ENCODE data around the gene OR7E24.
"Not testable (repeated sequence)": the region's sequence is repeated elsewhere in the genome, so short reads cannot be mapped to it uniquely, and the experiment has no call there.

The OR7E24 gene

GRCh38 chr19:9250630-9251029 lies at the start of gene OR7E24:
Gene OR7E24 (plus strand): TSS chr19:9250930. CDS start chr19:9251044, 114 bp downstream.
- in situ Hi-C loops (cut with HindIII; ENCODE audit: low sequenced_read_pairs): no loop called here

GRCh38 chr19:9205501-9206113 lies 45.1 kb upstream of the OR7E24 start:
- in situ Hi-C loops (cut with HindIII; ENCODE audit: low sequenced_read_pairs): no loop called here

GRCh38 chr19:9219489-9219888 lies 31.2 kb upstream of the OR7E24 start, which contains the start of gene OR7D4:
Gene OR7D4 (minus strand): TSS chr19:9219589. CDS start chr19:9214837, 4,752 bp downstream.
- in situ Hi-C loops (cut with HindIII; ENCODE audit: low sequenced_read_pairs): no loop called here

GRCh38 chr19:9251236-9251635 lies 506 bp downstream of the OR7E24 start:
- in situ Hi-C loops (cut with HindIII; ENCODE audit: low sequenced_read_pairs): no loop called here

GRCh38 chr19:9283485-9283884 lies 32.8 kb downstream of the OR7E24 start:
- in situ Hi-C loops (cut with HindIII; ENCODE audit: low sequenced_read_pairs): not testable (repeated sequence)

- in situ Hi-C loops (cut with HindIII; ENCODE audit: low sequenced_read_pairs): no loop called here
Observed at GRCh38 chr19:9289231-9289884, 38.6 kb downstream of the OR7E24 start.

GRCh38 chr19:9295411-9295849 lies 44.7 kb downstream of the OR7E24 start:
- in situ Hi-C loops (cut with HindIII; ENCODE audit: low sequenced_read_pairs): no loop called here

- in situ Hi-C loops (cut with HindIII; ENCODE audit: low sequenced_read_pairs): no loop called here
Observed at GRCh38 chr19:9296336-9296735, 45.6 kb downstream of the OR7E24 start.

All from DLD1 (cell line).